Measurements from ENCODE around the gene GABBR2.

DNA sequence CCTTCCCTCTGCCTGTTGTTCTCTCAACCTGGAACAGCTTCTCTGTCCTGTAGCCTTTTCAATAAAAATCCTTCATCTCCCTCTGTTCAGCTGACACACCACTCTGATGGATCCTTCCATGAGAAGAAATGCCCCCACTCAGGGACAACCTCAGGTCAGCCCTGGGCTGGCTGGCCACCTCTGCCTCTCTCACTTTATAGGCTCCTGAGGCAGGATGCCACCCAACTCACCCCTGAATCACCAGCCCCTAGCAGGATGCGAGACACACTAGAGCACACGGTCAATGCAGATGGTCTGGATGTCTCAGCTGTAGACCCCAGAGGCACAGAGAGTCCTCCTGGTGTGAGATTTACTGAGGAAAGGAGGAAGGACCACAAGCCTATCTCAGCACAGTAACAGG lies 93.8 kb downstream of the GABBR2 start:
- TF ChIP-seq, protein P1, sequence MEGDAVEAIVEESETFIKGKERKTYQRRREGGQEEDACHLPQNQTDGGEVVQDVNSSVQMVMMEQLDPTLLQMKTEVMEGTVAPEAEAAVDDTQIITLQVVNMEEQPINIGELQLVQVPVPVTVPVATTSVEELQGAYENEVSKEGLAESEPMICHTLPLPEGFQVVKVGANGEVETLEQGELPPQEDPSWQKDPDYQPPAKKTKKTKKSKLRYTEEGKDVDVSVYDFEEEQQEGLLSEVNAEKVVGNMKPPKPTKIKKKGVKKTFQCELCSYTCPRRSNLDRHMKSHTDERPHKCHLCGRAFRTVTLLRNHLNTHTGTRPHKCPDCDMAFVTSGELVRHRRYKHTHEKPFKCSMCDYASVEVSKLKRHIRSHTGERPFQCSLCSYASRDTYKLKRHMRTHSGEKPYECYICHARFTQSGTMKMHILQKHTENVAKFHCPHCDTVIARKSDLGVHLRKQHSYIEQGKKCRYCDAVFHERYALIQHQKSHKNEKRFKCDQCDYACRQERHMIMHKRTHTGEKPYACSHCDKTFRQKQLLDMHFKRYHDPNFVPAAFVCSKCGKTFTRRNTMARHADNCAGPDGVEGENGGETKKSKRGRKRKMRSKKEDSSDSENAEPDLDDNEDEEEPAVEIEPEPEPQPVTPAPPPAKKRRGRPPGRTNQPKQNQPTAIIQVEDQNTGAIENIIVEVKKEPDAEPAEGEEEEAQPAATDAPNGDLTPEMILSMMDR (conservative IDR thresholded peaks at IDR 0.05; ENCODE audit: low read depth in 2 of 2): no peak
- TF ChIP-seq POLR2AphosphoS5 (IDR thresholded peaks at IDR 0.05; ENCODE audit: low read depth) (no peak), NANOG (IDR thresholded peaks at IDR 0.05; ENCODE audit: borderline replicate concordance) (no peak), EZH2 (IDR thresholded peaks at IDR 0.05; ENCODE audit: low read depth, unreplicated experiment) (no peak), EZH2phosphoT487 (IDR thresholded peaks at IDR 0.05; ENCODE audit: unreplicated experiment) (no peak), JUNB (IDR thresholded peaks at IDR 0.05; ENCODE audit: unreplicated experiment) (no peak), ZNF331 (CRISPR knock-in tag; IDR thresholded peaks at IDR 0.05; ENCODE audit: low read depth) (no peak), STAT1 (IDR thresholded peaks at IDR 0.05; ENCODE audit: unreplicated experiment) (no peak), CREB1 (CRISPR knock-in tag; IDR thresholded peaks at IDR 0.05; ENCODE audit: low read depth) (no peak), ZNF114 (CRISPR knock-in tag; IDR thresholded peaks at IDR 0.05) (no peak), ETS1 (IDR thresholded peaks at IDR 0.05) (no peak)
- TF ChIP-seq, protein P2, sequence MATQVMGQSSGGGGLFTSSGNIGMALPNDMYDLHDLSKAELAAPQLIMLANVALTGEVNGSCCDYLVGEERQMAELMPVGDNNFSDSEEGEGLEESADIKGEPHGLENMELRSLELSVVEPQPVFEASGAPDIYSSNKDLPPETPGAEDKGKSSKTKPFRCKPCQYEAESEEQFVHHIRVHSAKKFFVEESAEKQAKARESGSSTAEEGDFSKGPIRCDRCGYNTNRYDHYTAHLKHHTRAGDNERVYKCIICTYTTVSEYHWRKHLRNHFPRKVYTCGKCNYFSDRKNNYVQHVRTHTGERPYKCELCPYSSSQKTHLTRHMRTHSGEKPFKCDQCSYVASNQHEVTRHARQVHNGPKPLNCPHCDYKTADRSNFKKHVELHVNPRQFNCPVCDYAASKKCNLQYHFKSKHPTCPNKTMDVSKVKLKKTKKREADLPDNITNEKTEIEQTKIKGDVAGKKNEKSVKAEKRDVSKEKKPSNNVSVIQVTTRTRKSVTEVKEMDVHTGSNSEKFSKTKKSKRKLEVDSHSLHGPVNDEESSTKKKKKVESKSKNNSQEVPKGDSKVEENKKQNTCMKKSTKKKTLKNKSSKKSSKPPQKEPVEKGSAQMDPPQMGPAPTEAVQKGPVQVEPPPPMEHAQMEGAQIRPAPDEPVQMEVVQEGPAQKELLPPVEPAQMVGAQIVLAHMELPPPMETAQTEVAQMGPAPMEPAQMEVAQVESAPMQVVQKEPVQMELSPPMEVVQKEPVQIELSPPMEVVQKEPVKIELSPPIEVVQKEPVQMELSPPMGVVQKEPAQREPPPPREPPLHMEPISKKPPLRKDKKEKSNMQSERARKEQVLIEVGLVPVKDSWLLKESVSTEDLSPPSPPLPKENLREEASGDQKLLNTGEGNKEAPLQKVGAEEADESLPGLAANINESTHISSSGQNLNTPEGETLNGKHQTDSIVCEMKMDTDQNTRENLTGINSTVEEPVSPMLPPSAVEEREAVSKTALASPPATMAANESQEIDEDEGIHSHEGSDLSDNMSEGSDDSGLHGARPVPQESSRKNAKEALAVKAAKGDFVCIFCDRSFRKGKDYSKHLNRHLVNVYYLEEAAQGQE (IDR thresholded peaks at IDR 0.05; ENCODE audit: unreplicated experiment): no peak
- TF ChIP-seq, protein P3, sequence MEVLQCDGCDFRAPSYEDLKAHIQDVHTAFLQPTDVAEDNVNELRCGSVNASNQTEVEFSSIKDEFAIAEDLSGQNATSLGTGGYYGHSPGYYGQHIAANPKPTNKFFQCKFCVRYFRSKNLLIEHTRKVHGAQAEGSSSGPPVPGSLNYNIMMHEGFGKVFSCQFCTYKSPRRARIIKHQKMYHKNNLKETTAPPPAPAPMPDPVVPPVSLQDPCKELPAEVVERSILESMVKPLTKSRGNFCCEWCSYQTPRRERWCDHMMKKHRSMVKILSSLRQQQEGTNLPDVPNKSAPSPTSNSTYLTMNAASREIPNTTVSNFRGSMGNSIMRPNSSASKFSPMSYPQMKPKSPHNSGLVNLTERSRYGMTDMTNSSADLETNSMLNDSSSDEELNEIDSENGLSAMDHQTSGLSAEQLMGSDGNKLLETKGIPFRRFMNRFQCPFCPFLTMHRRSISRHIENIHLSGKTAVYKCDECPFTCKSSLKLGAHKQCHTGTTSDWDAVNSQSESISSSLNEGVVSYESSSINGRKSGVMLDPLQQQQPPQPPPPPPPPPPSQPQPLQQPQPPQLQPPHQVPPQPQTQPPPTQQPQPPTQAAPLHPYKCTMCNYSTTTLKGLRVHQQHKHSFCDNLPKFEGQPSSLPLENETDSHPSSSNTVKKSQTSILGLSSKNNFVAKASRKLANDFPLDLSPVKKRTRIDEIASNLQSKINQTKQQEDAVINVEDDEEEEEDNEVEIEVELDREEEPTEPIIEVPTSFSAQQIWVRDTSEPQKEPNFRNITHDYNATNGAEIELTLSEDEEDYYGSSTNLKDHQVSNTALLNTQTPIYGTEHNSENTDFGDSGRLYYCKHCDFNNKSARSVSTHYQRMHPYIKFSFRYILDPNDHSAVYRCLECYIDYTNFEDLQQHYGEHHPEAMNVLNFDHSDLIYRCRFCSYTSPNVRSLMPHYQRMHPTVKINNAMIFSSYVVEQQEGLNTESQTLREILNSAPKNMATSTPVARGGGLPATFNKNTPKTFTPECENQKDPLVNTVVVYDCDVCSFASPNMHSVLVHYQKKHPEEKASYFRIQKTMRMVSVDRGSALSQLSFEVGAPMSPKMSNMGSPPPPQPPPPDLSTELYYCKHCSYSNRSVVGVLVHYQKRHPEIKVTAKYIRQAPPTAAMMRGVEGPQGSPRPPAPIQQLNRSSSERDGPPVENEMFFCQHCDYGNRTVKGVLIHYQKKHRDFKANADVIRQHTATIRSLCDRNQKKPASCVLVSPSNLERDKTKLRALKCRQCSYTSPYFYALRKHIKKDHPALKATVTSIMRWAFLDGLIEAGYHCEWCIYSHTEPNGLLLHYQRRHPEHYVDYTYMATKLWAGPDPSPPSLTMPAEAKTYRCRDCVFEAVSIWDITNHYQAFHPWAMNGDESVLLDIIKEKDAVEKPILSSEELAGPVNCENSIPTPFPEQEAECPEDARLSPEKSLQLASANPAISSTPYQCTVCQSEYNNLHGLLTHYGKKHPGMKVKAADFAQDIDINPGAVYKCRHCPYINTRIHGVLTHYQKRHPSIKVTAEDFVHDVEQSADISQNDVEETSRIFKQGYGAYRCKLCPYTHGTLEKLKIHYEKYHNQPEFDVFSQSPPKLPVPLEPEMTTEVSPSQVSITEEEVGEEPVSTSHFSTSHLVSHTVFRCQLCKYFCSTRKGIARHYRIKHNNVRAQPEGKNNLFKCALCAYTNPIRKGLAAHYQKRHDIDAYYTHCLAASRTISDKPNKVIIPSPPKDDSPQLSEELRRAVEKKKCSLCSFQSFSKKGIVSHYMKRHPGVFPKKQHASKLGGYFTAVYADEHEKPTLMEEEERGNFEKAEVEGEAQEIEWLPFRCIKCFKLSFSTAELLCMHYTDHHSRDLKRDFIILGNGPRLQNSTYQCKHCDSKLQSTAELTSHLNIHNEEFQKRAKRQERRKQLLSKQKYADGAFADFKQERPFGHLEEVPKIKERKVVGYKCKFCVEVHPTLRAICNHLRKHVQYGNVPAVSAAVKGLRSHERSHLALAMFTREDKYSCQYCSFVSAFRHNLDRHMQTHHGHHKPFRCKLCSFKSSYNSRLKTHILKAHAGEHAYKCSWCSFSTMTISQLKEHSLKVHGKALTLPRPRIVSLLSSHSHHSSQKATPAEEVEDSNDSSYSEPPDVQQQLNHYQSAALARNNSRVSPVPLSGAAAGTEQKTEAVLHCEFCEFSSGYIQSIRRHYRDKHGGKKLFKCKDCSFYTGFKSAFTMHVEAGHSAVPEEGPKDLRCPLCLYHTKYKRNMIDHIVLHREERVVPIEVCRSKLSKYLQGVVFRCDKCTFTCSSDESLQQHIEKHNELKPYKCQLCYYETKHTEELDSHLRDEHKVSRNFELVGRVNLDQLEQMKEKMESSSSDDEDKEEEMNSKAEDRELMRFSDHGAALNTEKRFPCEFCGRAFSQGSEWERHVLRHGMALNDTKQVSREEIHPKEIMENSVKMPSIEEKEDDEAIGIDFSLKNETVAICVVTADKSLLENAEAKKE (CRISPR knock-in tag; IDR thresholded peaks at IDR 0.05): no peak

Measured in GM23338 (cell line).